GOT3 (cell line): ENCODE data around the gene DHRS4.
"Not testable (repeated sequence)": the region's sequence is repeated elsewhere in the genome, so short reads cannot be mapped to it uniquely, and the experiment has no call there.

Source experiments
- DNase-seq: peaks from one replicate; lab custom pipeline; 2025; ENCODE audit warnings: mixed read lengths; lab: John Stamatoyannopoulos, UW

The DHRS4 gene

DNA sequence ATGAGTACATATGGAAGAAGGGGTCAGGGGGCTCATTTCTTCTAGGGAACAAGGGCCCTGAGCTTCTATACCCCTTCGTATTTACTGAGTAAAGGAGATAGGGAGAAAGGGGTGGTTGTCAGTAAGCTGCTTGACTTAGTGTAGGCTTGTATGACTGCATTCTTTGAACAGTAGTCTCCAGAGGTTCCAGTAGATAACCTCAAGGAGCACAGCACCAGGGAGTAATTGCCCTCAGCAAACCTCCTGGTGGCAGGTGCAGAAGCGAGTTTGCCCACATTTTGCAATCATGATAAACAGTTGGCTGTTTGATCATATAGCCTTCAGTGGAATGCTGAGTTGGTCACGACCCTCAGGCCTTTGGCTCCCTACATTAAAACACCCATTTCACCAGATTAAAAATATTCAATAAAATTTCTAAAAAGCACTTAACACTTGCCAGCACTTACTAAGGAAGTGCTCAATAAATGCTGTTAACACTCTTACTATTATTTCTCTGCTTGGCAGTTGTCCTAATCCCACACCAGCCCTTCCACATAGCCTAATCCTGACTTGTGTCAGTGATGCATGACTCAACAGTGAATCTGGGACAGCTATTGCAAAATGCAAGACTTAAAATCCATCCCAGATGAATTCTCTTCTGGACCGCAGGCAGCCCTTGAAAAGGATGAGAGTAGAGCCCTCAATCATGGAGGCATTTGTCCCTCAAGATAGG is 31.5 kb downstream of the DHRS4 start:
- DNase-seq = no peak

DNA sequence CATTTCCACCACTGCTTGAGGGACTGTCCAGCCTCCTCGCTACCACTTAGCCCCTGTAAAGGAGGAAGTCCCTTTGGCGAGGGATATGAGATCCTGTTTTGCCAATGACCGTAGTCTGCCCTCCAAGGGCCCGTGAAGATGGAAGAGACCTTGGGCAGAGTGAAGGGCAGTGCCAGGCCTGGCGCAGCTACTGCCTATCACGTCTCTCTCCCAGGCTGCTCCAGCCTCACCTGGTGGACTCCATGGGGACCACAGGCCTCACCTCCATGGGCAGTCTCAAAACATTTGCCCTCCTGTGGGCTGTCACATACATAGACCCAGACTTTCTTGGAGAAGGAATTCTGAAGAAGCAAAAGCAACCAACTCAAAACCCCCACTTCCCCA is 34.6 kb downstream of the DHRS4 start:
- not testable (repeated sequence) for DNase-seq

DNA sequence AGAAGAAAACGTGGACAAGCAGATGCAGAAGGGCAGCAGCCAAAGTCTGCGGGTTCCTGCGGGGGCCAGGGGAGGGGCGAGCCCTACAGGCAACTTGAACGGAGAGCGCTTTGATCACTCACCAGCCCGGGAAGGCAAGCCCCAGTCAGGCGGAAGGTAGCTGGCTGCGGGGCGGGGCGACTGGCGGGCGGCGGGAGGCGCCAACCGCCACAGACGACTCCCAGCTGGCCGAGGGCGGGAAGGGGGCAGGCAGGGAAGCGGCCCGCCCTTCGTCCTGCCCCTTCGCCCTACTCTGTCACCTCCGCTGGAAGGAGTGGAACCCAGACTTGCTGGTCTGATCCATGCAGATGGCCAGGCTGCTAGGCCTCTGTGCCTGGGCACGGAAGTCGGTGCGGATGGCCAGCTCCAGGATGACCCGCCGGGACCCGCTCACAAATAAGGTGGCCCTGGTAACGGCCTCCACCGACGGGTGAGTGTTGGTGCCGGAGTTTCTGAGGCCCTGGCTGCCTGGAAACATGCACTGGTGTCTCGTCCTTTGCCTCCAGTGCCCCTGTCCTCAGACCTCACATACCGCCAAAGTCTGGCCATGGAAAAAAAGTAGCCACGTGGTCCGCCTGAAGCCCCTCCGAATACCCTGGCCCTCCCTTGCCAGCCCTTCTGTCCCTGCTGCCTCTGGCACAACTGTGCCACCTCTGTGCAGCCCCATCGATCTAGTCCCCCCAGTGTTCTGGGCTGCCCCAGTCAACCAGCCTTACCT is 35.2 kb downstream of the DHRS4 start, which contains the start of gene DHRS4L2:
TSS of gene DHRS4L2 (plus strand) at position 323 of the 757 bp plus-strand sequence. CDS start at position 342, 19 bp downstream.
- peak; percentile 34 for DNase-seq

DNA sequence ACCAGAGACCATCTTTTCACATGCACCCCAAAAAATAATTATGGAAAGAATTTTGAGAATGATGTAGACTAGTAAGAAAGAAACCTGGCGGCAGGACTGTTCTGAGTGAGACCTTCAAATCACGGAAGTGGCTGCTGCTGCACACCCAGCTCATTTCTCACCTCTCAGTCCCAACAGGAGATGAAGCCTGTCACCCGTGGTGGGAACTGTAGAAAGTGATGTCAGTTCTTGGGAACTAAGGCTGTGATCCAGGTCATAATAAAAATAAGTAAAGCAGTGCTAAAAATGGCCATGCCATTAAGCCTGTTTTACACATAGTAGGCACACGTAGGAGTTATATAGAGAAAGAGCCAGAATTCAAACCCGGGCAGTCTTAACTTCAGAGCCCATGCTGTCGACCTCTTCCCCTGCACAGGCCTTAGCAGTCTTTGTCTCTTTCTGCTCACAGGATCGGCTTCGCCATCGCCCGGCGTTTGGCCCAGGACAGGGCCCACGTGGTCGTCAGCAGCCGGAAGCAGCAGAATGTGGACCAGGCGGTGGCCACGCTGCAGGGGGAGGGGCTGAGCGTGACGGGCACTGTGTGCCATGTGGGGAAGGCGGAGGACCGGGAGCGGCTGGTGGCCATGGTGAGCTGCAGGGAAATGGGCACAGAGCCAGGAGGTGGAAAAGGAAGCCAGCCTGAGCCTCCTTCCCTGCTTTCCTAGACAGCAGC is 36.3 kb downstream of the DHRS4 start:
- DNase-seq = not testable (repeated sequence)

DNA sequence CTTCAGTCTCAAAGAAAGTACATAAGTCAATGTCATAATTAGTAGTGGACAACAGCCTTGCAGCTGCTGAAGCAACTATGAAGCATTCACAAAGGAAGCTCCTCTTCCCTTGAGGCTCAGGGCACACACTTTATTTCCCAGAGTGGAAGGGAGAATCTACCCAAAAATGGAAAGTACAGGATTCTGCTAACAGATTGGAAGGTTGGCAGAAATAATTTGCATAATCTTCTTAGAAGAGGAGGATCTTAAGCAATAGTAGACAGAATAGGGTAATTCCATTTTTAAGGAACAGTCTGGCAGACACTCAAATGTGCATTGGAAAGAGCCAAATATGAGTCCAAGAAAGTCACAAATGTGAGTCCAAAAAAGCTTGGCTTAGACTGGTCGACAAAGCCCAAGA is 37.4 kb downstream of the DHRS4 start:
- not testable (repeated sequence) for DNase-seq

DNA sequence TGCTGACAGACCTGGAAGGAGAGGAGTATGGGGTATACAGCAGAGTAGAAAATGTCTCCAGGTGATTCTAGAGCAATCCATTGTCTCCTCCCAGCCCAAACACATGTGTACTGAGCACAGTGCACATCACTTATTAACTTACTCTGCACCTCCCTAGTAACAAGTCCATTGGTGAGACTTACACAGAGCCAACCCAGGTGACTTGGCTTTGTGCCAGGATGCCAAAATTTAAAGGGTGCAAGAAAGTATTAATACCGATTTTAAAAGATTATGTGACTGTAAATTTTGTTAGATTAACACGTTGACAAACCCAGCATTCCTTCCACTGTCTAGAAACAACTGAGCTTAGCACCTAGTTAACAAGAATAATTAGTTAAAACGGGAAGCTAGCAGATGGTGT is 39.5 kb downstream of the DHRS4 start:
- not testable (repeated sequence) for DNase-seq

DNA sequence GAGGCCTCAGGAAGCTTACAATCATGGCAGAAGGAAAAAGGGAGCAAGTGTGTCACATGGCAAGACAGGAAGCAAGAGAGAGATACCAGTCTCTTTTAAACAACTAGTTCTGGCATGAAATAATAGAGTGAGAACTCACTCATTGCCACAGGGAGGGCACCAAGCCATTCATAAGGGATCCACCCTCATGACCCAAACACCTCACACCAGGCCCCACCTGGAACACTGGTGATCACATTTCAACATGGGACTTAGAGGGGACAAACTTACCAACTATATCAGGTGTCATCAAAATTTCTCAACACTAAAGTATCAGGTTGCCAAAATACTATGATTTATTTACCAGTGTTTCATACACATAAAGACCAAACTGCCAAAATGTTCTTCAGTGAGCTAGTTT is 42.4 kb downstream of the DHRS4 start:
- DNase-seq = not testable (repeated sequence)

DNA sequence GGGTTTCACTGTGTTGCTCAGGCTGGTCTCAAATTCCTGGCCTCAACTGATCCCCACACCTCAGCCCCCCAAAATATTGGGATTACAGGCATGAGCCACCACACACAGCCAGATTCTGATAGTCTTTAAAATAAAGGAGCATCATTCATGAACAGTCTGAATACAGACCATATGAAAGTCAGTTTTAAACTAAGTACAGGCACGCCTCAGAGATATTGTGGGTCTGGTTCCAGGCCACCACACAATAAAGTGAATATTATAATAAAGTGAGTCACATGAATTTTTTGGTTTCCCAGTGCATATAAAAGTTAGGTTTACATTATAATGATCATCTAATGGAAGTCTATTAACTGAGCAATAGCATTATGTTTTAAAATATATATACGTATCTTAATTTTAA is 43.3 kb downstream of the DHRS4 start:
- DNase-seq = not testable (repeated sequence)

DNA sequence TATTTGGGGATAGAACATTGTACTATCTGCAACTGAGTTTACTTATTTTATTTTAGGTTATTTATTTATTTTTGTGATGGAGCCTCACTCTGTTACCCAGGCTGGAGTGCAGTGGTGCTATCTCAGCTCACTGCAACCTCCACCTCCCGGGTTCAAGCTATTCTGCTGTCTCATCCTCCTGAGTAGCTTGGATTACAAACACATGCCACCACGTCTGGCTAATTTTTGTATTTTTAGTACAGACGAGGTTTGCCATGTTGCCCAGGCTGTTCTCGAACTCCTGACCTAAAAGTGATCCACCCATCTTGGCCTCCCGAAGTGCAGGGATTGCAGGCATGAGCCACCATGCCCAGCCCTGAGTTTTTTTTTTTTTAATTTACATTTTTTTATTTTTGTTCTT is 46.1 kb downstream of the DHRS4 start:
- DNase-seq = not testable (repeated sequence)

DNA sequence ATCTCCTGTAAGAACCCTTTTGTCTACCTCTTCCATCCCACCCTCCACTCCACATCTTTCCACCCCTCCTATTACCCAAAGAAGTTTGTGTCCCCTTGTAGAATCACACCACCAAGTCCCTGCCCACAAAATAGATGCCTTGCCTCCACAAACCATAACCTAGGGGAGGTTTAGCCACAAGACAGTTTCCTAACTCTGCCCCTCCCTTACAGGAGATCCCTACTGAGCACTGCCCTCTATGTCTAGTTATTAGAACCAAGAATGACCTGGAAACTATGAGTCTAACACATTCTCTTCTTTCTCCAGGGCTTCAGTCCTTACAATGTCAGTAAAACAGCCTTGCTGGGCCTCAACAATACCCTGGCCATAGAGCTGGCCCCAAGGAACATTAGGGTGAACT is 47.5 kb downstream of the DHRS4 start:
- not testable (repeated sequence) for DNase-seq

DNA sequence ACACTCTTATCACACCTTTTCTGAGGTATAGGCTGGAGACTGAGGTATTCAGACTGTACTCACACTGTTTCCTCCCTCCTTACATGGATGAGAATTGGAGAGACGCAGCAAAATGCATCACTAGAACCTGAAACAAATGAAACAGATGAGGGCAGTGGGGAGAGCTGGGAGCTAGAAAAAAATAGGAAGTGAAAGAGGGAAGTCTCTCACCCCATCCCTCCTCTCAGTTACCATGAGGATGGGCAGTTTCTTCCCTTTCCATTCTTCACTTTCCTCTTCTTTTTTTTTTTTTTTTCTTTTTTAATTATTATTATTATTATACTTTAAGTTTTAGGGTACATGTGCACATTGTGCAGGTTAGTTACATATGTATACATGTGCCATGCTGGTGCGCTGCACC is 48.1 kb downstream of the DHRS4 start:
- not testable (repeated sequence) for DNase-seq

DNA sequence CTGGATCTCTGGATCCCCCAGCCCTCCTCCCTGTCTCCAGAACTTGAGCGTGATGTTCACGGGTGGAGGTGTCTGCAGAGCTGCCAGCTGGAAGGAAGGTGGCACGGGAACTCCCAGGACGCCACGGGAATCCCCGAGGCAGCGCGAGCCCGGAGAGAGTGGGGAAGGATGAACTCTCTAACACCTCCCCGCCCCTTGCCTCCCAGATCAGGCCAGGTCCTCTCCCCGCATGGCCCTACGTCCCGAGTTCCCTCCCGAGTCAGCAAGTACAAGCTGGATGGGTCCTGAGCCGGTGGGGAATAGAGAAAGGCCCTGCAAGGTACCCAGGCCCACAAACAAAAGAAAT is 52.9 kb downstream of the DHRS4 start:
- not testable (repeated sequence) for DNase-seq

DNA sequence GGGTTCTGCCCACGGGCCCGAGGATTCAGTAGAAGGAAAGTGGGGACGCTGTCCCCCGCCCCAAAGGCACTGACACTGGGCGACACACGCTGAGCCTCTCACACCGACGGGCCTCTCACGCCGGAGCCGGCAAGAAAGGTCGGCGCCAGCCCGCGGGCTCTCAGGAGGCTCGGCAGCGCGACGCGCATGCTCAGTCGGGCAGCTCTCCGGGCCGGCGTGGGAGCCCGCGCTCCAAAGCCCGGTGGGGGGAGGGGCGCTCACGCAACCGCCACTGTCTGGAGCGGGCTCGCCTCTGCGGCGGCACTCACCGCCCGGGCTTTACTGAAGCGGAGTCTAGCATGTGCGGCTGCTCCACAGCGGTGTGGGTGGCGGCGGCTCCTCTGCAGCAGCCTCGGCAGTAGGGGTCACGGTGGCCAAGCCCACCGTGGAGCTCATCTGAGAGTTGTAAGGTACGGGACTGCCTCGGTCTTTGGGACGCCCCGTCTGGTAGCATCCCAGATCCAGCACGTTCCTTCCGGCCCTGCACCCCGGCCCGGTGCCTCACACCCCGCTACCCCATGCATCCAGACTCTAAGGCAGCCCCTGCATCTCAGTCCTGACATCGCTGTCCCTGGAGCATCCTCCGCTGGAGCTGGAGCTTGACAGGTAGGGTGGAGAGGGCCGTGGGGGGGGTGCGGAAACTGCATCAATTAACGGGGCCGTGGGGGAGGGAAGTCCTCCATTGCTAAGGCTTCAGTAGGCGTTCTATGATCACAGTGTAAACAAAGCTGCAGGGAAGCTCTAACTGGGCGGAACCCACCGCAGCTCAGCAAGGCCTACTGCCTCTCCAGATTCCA is 53.5 kb downstream of the DHRS4 start:
- not testable (repeated sequence) for DNase-seq

DNA sequence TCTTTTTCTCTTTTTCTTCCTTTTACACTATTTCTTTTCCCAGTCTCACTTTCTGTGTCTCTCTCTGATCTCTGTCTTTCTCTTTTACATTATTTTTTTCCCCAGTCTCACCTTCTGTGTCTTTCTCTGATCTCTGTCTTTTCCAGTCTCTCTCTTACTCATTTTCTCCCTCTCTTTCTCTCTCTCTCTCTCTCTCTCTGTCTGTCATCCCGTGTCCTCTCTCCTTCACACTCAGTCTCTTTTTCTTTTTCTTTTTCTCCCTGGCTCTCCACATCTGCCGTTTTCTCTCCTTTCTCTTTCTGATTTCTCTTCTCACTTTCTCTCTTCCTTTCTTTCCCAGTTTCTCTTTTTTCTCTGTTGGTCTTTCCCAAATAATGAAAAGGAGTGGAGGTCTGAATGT is 57.5 kb downstream of the DHRS4 start:
- no peak for DNase-seq

DNA sequence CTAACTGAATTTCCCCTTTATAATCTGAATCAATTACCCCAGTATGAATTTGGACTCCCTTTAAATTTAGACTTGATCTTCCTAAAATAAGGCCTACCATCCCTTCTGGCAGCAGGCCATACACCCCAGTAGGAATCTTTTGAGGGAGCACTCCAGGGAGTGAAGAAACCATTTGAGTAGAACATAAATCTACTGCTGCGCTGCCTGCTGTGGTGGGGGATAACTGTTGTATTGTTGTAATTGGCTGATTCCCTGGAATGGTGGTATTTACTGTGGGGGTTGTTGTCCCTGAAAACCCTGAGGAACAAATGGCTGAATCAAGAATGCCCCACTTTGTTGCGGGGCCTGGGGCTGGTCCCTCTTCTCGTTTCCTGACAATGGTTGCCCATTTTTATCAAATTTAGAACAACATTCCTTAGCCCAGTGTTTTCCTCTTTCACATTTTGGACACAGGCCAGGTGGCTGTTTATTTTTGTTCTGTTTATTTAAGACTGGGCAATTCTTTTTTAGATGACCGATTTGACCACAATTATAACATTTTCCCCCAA is 59.2 kb downstream of the DHRS4 start:
- DNase-seq = not testable (repeated sequence)

DNA sequence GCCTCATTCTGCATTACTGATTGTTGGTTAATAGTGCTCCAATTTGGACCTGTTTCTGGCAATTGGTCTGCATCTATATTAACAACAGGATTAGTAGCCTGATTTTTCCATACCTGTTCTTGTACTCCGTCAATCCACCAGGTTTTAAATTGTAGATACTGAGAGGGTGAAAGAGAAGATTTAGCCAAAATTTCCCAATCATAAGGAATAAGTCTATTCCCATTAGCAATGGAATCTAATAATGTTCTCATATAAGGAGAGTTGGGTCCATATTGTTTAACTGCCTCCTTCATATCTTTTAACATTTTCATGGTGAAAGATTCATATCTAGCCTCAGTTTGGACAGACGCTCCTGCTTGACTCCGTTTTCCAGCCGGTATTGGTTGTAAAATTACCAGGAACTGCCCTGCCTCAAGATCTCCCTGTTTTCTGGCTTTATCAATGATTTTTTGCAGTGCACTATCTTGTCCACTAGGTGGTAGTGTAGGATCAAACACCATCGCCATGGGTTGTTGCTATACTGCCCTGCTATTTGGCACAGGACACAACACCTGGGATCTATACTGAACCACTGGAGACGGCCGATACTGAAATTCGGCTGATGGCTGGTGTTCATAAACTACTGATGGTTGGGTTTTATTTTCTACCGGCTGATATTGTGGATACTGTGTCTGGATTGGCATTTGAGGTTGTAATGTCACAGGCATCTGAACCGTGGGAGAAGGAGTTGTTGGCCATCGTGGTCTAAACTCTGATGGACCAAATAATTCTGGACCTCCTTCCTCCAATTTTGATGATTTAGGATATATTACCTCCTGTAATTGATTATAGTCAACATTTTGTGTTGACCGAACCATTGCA is 60.3 kb downstream of the DHRS4 start:
- no peak for DNase-seq

DNA sequence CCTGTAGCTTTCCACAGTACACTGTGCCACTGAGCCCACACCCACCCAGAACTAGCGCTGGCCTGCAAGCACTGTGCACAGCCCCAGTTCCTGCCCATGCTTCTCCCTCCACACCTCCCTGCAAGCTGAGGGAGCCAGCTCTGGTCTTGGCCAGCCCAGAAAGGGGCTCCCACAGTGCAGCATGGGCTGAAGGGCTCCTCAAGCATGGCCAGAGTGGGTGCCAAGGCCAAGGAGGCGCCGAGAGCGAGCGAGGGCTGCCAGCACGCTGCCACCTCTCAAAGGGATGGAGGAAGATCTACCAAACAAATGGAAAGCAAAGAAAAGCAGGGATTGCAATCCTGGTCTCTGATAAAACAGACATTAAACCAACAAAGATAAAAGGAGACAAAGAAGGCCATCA is 62.2 kb downstream of the DHRS4 start:
- DNase-seq = not testable (repeated sequence)
